Esophagus squamous epithelium (tissue), 4 donors: ENCODE results near the gene NAA50.

ENCODE experiments used
- POLR2A ChIP-seq, 4 donors: fragments of 450-650 bp; IDR thresholded peaks; one replicate each; pipeline ENCODE4 v1.6.1; 2017; ENCODE audit warnings: antibody characterized with exemption in 4 of 4, mild to moderate bottlenecking in 4 of 4, moderate library complexity in 3 of 4
- TF ChIP-seq, protein P1 (sequence below), 6 experiments: fragments of 450-650 bp in 4 of 6; fragments of 200-600 bp in 2 of 6; sonication (generic) in 2 of 6; IDR thresholded peaks; one replicate each; pipeline ENCODE4 v1.5.1; 2016 to 2019; ENCODE audit warnings: antibody characterized with exemption in 6 of 6, mild to moderate bottlenecking in 4 of 6, moderate library complexity in 4 of 6

GRCh38 chr3:113717308-113717707 lies 28.7 kb downstream of the NAA50 start:
- TF ChIP-seq POLR2A (IDR thresholded peaks at IDR 0.05), result no peak
- TF ChIP-seq, protein P1, sequence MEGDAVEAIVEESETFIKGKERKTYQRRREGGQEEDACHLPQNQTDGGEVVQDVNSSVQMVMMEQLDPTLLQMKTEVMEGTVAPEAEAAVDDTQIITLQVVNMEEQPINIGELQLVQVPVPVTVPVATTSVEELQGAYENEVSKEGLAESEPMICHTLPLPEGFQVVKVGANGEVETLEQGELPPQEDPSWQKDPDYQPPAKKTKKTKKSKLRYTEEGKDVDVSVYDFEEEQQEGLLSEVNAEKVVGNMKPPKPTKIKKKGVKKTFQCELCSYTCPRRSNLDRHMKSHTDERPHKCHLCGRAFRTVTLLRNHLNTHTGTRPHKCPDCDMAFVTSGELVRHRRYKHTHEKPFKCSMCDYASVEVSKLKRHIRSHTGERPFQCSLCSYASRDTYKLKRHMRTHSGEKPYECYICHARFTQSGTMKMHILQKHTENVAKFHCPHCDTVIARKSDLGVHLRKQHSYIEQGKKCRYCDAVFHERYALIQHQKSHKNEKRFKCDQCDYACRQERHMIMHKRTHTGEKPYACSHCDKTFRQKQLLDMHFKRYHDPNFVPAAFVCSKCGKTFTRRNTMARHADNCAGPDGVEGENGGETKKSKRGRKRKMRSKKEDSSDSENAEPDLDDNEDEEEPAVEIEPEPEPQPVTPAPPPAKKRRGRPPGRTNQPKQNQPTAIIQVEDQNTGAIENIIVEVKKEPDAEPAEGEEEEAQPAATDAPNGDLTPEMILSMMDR (IDR thresholded peaks at IDR 0.05), result no peak
